H7 (cell line): ENCODE data around the gene EPN2. TPM values are rescaled to one million over a fixed set of nuclear protein-coding genes. Genes with fewer than 3 reads are reported as not detected.

Source experiments
- DNase-seq: peaks from one replicate; pipeline ENCODE4 v3.0.0; 2012
- H3K27me3 ChIP-seq: 2 replicates; pipeline ENCODE4 v1.6.0; 2011; ENCODE audit warnings: mild to moderate bottlenecking, low read length; ENCODE audit not compliant: control insufficient read depth, insufficient read depth
- H3K36me3 ChIP-seq: replicated peaks from 2 replicates; pipeline ENCODE4 v1.5.1; 2011; ENCODE audit warnings: low read length; ENCODE audit not compliant: control insufficient read depth, insufficient read depth
- H3K4me3 ChIP-seq: 2 replicates; pipeline ENCODE4 v1.5.1; 2011; ENCODE audit warnings: low read depth, mild to moderate bottlenecking, control low read depth, low read length, moderate library complexity; ENCODE audit not compliant: insufficient read depth
- total RNA-seq: library from RNA; depleted of rRNA; stranded (reverse); fragments of >200 nt; shearing (Covaris generic); gene quantifications from 2 replicates; pipeline ENCODE4 v1.2.3, GENCODE V29; 2014

Gene EPN2
- total RNA-seq, 1 experiment from 2014 or later: 23.7 TPM

GRCh38 chr17:19336938-19337711, 100.0 kb downstream of the EPN2 start:
- Histone ChIP-seq H3K36me3 (peaks cover 6% of the 10 kb centered on the region), H3K27me3 (no peaks in the 10 kb centered on the region), H3K4me3 (no peak overlapping the region)
- peak; percentile 76 for DNase-seq

GRCh38 chr17:19337712-19338023, 100.5 kb downstream of the EPN2 start:
- Histone ChIP-seq H3K4me3 (no peak overlapping the region), H3K36me3 (peaks cover 5% of the 10 kb centered on the region; the same call in 1 of the 2 replicates), H3K27me3 (no peaks in the 10 kb centered on the region)
- peak; percentile 40 for DNase-seq

GRCh38 chr17:19338031-19338990, 101.1 kb downstream of the EPN2 start:
- Histone ChIP-seq H3K36me3 (peaks cover 4% of the 10 kb centered on the region; the same call in 1 of the 2 replicates), H3K27me3 (no peaks in the 10 kb centered on the region), H3K4me3 (no peak overlapping the region)
- peak; percentile 91 for DNase-seq

- Histone ChIP-seq H3K27me3 (no peaks in the 10 kb centered on the region), H3K36me3 (no peaks in the 10 kb centered on the region)
- DNase-seq: peak; percentile 68
Measured at GRCh38 chr17:19339341-19339815, 102.2 kb downstream of the EPN2 start.

GRCh38 chr17:19341211-19341631, 104.1 kb downstream of the EPN2 start:
- DNase-seq: no peak
- peaks cover 2% of the 10 kb centered on the region for H3K36me3 ChIP-seq
- H3K27me3 ChIP-seq: no peaks in the 10 kb centered on the region
- H3K4me3 ChIP-seq: no peak overlapping the region

More at GRCh38 chr17:19339341-19339815, 102.2 kb downstream of the EPN2 start:
- H3K4me3 ChIP-seq: no peak overlapping the region

GRCh38 chr17:19341641-19342610, 104.8 kb downstream of the EPN2 start:
- DNase-seq: peak; percentile 66
- Histone ChIP-seq H3K27me3 (no peaks in the 10 kb centered on the region), H3K36me3 (peaks cover 2% of the 10 kb centered on the region), H3K4me3 (no peak overlapping the region)

- Histone ChIP-seq H3K27me3 (no peaks in the 10 kb centered on the region), H3K36me3 (peaks cover 2% of the 10 kb centered on the region), H3K4me3 (no peak overlapping the region)
- DNase-seq: peak; percentile 66
Measured at GRCh38 chr17:19342611-19343255, 105.6 kb downstream of the EPN2 start.

- Histone ChIP-seq H3K36me3 (peaks cover 2% of the 10 kb centered on the region), H3K27me3 (no peaks in the 10 kb centered on the region), H3K4me3 (no peak overlapping the region)
- no peak for DNase-seq
Measured at GRCh38 chr17:19343256-19343630, 106.1 kb downstream of the EPN2 start.

- Histone ChIP-seq H3K4me3 (no peak overlapping the region), H3K27me3 (no peaks in the 10 kb centered on the region), H3K36me3 (peaks cover 2% of the 10 kb centered on the region)
- peak; percentile 70 for DNase-seq
Measured at GRCh38 chr17:19343671-19344151, 106.5 kb downstream of the EPN2 start.

- DNase-seq: peak; percentile 64
- H3K36me3 ChIP-seq: peaks cover 2% of the 10 kb centered on the region
- no peaks in the 10 kb centered on the region for H3K27me3 ChIP-seq
- no peak overlapping the region for H3K4me3 ChIP-seq
Measured at GRCh38 chr17:19344311-19345066, 107.3 kb downstream of the EPN2 start.

GRCh38 chr17:19345067-19345460, 107.9 kb downstream of the EPN2 start:
- no peaks in the 10 kb centered on the region for H3K27me3 ChIP-seq
- peak; percentile 42 for DNase-seq

GRCh38 chr17:19345486-19346350, 108.6 kb downstream of the EPN2 start:
- Histone ChIP-seq H3K4me3 (no peak overlapping the region), H3K36me3 (peaks cover 2% of the 10 kb centered on the region), H3K27me3 (no peaks in the 10 kb centered on the region)
- DNase-seq: peak; percentile 38

More at GRCh38 chr17:19345067-19345460, 107.9 kb downstream of the EPN2 start:
- Histone ChIP-seq H3K4me3 (no peak overlapping the region), H3K36me3 (peaks cover 2% of the 10 kb centered on the region)
